GM18909 (cell line): ENCODE data around the gene CD2.

ENCODE experiments used
- ATAC-seq: cut with Tn5 transposase; IDR thresholded peaks from one replicate; pipeline ENCODE4 v1.9.1; 2021; ENCODE audit warnings: mild to moderate bottlenecking; ENCODE audit not compliant: unreplicated experiment, poor library complexity

CD2 gene

DNA sequence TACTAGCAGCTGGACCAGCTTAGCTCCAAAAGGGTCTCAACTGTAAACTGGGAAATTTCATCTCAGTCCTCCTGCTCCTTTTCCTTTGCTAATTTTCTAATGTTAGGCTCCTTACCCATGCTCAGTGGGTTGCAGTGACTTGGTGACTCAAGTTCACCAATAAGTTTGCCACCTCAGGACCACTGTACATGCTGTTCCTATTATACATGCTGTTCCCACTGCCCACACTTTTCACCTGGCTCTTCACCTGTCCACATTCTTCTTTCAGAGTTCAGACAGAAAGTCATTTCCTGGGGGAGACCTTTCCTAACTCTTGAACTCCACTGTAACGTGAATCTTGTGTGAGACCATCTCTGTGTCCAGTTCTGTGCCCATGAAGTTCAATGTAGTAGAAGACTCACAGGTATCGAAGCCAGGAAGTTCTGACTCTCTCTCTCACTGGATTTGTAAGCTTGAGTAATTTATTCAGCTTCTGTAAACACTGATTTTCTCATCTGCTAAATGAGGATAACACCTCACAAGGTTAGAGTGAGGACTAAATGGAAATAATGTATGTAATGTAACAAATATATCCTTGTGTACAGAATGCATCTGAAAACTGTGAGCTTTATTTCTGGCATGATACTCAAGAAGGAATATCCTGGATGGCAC, 17.9 kb downstream of the CD2 start:
- ATAC-seq = no peak

- ATAC-seq = no peak
Observed at GRCh38 chr1:116772648-116773045, 18.4 kb downstream of the CD2 start.

DNA sequence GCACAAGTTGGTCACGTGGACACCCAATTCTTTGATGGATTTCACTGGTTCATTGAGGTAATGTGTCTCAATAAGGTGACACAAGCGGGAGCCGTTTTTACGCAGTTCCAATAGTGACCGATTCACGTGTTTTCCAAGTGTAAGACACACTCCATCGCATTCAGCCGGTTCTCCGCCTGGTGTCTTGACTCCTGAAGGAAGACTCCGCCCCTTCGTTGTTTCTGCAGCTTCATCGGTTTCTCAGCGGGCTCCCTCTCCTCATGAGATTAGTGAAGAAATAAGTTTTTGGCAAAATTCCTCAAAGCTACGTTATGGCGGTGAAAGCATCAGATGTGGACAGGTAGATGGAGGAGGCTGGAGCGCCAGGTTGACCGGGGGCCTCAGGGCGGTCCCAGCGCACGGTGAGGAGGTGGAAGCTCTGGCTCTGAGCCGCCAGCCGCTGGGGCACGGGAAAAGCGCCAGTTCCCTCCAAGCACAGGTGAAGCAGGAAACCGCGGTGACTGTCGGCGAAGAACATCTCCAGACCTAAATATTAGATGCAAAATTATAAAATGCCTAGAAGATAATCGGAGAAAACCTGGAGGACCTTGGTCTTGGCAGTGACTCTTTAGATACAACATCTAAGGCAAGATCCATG, 21.0 kb downstream of the CD2 start:
- ATAC-seq = no peak

- peak; percentile 50 for ATAC-seq
Observed at GRCh38 chr1:116777831-116778830, 23.9 kb downstream of the CD2 start.

GRCh38 chr1:116781034-116781433, 26.8 kb downstream of the CD2 start:
- ATAC-seq = no peak

DNA sequence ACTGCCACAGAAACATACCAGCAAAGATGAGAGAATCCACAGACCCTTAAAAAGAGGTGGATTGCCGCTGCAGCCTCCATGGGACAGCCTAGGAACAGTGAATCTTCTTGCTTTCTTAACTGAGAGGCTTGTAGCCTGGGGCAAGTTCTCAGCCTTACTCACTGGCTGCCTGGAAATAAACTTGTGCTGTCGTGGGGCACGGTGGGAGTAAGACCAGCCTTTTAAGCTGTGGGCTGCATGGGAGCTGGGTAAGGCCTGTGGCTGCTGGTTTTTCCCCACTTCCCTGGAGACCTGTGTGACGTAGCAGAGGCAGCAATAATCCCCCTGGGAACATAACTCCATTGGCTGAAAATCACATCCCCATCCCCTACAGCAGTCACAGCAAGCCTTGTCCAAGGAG, 30.8 kb downstream of the CD2 start:
- no peak for ATAC-seq

- no peak for ATAC-seq
Observed at GRCh38 chr1:116786049-116786448, 31.8 kb downstream of the CD2 start.

DNA sequence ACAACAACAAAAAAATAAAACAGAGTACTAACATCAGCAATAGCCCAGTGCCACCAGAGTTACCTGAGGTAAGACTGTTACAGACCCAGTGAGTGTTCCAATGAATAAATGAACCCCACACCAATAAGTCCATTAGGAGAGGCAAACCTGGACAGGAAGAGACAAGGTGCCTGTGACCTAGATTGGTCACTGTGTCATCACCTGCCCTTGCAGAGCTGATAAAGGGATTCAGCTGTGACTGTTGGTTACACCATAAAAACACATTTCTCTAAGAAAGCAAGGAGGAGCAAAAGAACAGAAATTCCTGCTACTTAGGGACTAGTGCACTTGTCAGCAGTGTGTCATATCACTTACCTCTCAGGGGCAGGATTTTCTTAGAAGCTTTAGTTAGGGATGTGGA, 37.5 kb downstream of the CD2 start:
- no peak for ATAC-seq

DNA sequence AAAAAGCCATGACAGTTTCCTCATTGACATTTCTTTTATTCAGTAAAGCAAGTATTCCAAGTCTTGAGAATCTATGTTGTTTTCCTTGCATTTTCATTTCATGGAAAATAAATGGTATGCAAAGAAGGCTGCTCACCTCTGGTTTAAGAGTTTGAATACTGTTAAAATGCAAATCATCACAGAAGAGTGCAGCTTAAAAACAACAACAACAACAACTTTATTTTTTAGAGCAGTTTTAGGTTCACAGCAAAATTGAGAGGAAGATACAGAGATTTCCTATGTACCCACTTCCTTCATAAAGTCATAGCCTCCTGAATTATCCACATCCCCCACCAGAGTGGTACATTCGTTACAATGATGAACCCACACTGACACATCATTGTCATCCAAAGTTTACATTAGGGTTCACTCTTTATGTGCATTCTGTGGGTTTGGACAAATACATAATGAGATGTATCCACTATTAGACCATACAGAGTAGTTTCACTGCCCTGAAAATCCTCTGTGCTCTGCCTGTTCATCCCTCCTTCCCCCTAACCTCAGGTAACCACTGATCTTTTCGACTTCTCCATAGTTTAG, 39.2 kb downstream of the CD2 start:
- ATAC-seq = no peak

DNA sequence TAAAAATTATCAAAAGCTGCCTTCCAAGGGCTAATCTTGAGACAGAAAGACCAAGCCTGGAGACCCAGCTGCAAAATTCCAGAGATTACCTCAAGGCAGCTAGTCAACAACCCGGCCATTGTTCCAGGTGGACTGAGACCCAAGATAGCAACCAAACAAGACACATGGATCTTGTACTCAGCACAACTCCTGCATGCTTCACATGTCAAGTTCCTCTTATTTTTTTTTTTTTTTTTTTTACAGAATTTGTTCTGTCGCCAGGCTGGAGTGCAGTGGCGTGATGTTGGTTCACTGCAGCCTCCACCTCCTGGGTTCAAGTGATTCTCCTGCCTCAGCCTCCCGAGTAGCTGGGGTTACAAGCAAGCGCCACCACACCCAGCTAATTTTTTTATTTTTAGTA, 40.1 kb downstream of the CD2 start:
- no peak for ATAC-seq

DNA sequence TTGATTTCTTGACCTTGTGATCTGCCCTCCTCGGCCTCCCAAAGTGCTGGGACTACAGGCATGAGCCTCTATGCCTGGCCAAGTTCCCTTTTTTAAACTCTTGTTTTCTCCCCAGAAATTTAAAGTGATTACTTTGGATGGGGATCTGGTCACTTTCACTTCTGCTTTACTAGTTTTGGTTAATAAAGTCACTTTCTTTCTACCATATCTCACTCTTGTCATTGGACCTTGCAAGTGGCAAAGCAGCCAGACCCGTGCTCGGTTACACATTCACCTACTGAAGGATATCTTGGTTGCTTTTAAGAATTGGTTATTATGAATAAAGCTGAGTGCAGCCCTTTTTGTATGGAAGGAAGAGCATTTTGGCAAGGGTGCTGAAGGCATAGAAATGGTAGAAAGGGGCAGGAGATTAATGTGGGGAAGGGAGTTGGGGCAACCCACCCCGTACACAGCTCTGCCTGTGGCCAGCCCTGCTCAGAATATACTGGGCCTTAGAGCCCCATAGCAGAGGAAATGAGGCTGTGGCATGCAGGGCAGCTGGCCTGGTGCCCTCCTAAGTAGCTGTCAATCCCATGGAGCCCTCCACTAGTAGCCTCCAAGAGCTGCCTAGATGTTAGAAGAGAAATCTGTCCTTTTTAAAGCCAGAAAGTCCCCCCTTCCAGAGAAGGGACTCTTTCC, 40.7 kb downstream of the CD2 start:
- peak; percentile 92 for ATAC-seq

DNA sequence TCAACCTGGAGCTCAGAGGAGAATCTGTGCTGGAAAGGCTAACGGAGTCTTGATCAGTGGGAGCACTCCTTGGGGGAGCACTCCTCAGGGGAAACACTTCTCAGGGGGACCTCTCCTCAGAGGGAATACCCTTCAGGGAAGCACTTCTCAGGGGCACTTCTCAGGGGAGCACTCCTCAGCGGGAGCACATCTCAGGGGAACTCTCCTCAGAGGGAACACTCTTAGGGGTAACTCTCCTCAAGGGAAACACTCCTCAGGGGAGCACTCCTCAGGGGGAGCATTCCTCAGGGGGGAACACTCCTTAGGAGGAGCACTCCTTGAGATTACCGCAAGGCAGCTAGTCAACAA, 41.2 kb downstream of the CD2 start:
- ATAC-seq = no peak

DNA sequence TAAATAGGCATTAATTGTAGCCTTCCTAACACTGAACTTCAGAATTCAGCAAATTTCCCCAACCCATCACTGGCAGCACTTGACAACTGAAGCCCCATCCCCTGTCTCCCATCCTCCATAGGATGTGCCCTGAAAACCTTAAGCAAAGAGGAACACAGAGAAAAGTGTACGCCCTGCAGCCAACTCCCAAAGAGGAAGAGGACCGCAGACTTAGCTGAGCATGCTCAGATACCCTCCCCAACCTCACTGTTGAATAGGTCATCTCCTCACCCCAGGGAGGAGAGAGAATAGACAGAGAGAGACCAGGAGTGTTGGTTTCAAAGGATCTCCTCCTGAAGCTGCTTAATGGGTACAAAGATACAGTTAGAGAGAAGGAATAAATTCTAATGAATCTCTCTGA, 50.5 kb downstream of the CD2 start:
- ATAC-seq = no peak

GRCh38 chr1:116805398-116805797, 51.2 kb downstream of the CD2 start:
- no peak for ATAC-seq

GRCh38 chr1:116806245-116806644, 52.0 kb downstream of the CD2 start:
- peak; percentile 75 for ATAC-seq

GRCh38 chr1:116806671-116807070, 52.4 kb downstream of the CD2 start:
- ATAC-seq = no peak

GRCh38 chr1:116807394-116808199, 53.4 kb downstream of the CD2 start:
- ATAC-seq = no peak

DNA sequence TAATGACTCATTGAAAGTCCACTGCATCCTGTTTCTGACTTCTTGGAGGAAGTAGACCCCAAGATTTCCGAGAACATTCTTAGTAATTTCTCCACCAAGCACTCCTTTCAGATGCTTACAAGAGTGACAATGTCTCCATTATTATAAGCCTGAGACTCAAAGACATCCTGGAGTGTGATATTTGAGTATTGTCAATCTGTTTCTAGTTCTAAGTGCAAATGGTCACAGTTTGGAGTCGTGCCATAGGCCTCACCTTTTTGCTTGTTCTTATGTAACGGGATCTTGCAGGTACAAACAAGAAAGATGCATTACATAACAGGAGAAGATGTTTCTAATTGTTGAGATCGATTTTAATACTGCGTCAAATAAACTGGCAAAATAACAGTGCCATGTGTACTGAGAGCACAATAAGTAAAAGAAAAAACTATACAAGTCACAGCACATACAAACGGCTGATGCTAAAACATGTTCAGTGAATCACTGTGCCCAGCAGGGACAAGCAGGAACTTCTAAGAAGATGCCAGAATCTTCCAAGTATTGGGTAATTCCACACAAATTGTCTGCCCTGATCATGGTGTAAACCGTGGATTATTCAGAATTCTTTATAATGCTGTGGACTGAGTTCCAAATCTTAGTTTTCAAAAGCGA, 54.1 kb downstream of the CD2 start:
- ATAC-seq = no peak

DNA sequence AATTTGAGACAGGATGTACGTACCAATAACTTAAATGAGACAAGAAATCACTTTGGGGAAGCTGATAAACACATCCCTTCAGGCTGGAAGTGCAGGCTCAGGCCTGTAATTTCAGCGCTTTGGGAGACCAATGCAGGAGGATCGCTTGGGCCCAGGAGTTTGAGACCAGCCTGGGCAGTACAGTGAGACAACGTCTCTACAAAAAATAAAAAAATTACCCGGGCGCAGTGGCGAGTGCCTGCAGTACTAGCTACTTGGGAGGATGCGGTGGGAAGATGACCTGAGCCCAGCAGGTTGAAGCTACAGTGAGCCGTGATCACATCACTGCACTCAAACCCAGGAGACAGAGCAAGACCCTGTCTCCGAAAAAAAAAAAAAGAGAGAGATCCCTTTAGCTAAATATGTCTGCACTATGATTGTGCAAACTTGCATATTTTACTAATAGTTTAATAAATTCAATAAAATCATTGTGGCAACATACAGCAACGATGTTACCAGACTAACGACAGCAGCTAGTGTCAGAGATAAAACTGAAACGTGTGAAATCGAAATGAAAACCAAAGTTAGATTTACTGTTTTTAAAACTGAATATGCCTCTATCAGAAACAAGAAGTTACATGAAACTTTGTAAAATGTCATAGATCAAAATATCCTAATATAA, 54.7 kb downstream of the CD2 start:
- ATAC-seq = no peak
